GM21825 (cell line): ENCODE data around the gene SDHD.
"Not testable (repeated sequence)": the region's sequence is repeated elsewhere in the genome, so short reads cannot be mapped to it uniquely, and the experiment has no call there.

Source experiments
- ATAC-seq: cut with Tn5 transposase; IDR thresholded peaks from one replicate; pipeline ENCODE4 v1.9.1; 2021; ENCODE audit warnings: mild to moderate bottlenecking, moderate library complexity; ENCODE audit not compliant: unreplicated experiment

Gene SDHD

DNA sequence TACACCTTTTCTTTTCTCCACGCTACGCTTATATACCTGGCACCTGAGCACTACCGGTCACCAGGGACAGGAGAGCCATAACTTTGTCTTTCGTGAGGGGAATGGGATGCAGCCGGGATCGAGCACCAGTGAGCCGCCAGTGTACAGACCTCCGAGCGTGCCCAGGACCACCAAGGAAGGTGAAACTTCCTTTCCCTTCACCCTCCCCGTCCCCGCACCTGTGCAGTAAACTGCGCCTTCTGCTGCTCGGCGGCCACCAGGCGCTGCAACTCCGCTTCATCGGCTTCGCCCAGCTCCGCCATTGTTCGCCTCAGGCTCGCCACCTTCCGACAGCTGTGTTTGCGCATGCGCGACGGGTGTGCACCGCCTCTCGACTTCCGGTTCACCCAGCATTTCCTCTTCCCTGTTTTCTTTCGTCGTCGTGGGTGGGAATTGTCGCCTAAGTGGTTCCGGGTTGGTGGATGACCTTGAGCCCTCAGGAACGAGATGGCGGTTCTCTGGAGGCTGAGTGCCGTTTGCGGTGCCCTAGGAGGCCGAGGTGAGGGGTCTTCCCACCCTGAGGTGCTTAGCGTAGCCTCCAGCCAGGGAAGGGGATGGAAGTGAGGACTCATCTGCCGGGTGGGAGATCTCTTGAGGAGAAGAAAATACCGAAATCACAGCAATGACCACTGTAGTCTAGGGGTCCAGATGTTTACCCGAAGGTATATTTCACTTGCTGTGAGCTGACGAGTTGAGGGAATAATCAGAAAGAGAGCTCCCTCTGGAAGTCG is at the start of gene SDHD, which contains the start of gene TIMM8B:
Gene SDHD (plus strand): TSS at position 452 of the 770 bp plus-strand sequence. CDS start 35 bp downstream, at position 487.
Gene TIMM8B (minus strand): TSS at position 335 of the 770 bp plus-strand sequence. CDS start 33 bp downstream, at position 302.
- ATAC-seq, result peak; percentile 88

DNA sequence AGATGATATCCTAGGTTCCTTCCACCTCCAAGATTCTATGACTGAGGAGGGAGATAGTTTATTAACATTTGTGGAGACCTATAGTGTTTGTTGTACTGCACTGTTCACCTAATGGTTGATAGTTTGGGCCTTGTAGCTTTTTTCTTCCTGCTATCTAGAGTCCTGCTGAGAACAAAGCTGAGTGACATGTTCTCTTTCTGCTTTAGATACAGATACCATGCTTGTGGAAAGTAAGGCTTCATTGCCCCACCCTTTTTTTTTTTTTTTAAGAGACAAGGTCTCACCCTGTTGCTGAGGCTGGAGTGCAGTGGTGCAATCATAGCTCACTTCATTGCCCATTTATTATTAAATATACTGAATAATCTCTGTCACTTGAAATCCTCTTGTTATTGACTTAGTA is 49.1 kb upstream of the SDHD start:
- no peak for ATAC-seq

DNA sequence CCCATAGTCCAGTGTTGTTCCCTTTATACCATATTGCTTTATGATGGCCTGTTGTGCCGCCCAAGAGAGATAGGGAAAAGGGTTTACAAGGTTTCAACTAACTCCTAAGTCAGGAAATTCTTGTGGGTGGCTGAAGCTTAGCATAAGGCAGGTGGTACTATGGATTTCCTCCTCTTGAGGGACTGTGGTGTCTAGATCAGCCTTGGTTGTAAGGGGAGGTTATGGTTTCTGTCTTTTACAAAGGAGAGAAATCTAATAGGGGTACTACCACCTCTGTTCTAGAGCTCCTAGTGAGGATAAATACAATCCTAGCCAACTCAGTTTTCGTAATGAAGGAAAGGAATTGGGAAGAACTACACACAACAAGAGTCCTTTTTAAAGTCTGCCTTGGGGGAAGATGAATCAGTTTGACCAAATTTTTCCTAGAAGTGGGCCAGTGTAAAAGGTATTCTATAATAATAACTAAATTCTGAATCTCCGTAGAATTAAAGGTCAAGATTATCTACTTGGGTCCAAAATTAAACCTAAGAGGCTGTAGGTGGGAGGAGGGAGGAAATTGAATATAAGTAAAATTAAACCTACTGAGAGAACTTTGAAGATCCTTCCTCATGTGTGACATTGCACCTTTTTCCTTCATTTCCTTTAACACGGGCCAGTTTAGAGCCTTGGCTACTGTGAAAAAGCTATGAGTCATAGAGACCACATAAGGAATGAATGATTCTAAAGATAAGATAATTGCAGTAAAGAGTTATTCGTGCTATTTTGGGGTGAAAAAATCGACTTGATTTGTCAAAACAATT is 44.3 kb upstream of the SDHD start:
- ATAC-seq, result no peak

DNA sequence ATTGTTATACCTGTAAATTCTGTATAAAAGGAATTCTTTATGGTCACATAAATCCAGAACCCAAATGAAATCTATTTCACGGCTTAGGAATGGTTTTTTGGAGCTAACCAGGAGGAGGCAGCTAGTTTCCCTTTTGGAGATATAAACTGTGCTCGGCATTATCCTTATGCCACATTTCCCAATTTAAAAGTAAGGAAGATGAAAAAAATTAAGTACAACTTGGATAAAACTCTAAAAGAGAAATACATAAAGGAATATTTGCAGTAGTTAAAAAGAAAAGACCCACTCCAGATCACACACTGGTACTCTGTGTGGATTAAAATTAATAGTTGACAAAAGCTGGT is 43.7 kb upstream of the SDHD start:
- ATAC-seq, result no peak

DNA sequence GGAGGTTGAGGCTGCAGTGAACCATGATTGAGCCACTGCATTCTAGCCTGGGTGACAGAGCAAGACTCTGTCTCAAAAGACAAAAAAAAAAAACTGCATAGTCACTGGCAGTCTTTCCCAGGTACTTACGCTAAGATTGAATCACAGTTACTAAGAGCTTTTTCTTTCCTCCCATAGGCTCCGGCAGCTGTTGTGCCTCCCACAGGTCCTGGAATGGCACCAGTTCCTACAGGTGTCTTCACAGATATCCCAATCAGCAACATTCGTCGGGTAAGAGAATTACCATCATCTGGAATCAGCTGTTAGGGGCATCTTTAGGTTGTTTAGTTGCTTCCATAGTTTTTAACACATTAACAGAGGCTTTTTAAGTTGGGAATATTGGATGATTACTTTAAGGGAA is 41.7 kb upstream of the SDHD start:
- ATAC-seq, result no peak

DNA sequence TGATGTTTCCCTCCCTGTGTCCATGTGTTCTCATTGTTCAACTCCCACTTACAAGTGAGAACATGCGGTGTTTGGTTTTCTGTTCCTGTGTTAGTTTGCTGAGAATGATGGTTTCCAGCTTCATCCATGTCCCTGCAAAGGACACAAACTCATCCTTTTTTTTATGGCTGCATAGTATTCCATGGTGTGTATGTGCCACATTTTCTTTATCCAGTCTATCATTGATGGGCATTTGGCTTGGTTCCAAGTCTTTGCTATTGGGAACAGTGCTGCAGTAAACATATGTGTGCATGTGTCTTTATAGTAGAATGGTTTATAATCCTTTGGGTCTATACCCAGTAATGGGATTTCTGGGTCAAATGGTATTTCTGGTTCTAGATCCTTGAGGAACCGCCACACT is 40.0 kb upstream of the SDHD start:
- ATAC-seq, result not testable (repeated sequence)

DNA sequence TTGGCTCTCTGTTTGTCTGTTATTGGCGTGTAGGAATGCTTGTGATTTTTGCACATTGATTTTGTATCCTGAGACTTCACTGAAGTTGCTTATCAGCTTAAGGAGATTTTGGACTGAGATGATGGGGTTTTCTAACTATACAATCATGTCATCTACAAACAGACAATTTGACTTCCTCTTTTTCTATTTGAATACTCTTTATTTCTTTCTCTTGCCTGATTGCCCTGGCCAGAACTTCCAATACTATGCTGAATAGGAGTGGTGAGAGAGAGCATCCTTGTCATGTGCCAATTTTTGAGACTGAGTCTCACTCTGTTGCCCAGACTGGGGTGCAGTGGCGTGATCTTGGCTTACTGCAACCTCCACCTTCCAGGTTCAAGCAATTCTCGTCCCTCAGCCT is 38.4 kb upstream of the SDHD start:
- not testable (repeated sequence) for ATAC-seq

DNA sequence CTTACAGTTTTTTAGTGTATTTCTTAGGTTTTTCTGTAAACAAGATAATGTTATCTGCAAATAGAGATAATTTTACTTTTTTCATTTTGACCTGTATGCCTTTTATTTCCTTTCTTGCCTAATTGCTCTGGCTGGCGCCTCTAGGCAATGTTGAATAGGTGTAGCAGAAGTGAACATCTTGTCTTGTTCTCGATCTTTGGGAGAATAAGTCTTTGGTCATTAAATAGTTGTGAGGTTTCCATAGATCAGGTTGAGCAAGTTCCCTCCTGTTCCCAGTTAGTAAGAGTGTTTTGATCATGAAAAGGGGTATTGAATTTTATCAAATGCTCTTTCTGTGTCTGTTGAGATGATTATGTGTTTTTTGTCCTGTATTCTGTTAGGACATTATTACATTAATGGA is 36.9 kb upstream of the SDHD start:
- ATAC-seq, result no peak

DNA sequence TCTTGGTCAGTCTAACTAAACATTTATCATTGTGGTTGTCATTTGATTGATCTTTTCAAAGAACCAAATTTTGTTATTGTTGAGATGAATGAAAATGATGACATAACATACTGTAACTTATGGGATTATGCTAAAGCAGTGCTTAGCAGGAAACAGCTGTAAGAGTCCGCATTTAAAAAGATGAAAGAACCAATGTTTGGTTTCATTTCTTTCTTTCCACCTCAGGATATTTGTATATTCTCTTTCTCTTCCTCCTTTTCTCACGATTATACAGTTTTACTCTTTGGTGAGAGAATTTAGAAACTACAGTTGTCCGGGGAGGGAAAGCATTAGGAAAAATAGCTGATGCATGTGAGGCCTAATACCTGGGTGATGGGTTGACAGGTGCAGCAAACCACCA is 36.0 kb upstream of the SDHD start:
- ATAC-seq, result peak; percentile 86

DNA sequence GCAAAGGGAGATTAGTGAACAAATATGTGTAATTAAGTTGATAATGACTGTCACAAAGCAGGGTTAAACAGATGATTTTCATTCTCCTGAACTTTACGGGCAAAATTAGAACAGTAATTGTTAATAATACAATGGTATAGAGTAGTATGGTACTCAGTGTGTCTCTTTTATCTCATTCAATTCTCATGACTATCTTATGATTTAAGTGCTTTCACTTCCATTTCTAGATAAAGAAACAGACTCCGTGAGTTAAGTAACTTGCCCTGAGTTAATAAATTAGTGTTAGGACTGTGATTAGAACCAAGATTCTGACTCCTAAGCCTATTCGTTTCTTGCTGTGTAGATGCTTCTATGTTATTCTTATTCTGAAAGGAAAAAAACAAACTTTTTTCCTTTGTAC is 34.9 kb upstream of the SDHD start:
- ATAC-seq, result no peak

DNA sequence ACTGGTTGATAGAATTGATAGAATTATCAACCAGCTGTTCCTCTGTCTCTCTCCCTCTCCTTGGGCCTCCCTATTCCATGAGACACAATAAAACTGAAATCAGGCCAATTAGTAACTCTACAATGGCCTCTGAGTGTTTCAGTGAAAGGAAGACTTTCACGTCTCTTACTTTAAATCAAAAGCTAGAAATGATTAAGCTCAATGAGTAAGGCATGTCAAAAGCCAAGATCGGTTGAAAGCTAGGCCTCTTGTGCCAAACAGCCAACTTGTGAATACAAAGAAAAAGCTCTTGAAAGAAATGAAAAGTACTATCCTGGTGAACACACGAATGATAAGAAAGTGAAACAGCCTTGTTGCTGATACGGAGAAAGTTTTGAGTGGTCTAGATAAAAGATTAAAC is 29.5 kb upstream of the SDHD start:
- no peak for ATAC-seq

DNA sequence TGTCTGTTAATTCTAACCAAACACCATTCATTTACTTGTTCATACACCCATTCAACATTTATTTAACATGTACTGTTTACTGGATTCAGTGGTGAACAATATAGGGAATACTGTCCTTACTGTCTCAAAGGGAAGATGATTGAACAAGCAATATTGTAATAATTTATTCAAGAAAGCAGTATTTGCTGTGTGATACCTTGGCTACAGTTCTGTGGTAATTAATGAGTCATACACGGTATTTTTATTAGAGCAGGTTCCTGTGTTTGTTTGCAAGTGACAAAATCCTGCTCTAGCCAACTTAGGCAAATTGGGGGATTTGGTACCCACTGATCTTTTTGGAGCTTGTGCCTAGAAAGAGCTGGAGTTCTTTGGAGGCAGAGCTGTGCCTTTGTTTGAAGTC is 28.6 kb upstream of the SDHD start:
- no peak for ATAC-seq

DNA sequence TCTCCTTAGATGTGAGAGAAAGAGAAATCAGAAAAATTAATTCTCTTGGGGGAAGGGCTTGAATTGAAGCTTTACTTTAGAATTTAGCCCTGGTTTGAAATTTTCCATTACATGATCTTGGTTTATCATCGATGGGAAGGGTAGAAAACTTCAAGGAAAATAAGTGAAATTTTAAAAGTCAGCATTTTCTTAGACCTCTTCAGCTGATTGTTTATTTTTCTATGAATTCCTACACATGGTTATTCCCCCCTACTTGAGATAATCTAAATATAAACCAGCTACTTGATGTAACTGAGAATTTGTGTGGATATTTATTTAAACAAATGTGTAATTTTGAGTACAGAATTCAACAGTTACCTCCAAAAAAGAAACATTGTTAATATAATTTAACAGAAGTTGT is 23.8 kb upstream of the SDHD start:
- ATAC-seq, result no peak

DNA sequence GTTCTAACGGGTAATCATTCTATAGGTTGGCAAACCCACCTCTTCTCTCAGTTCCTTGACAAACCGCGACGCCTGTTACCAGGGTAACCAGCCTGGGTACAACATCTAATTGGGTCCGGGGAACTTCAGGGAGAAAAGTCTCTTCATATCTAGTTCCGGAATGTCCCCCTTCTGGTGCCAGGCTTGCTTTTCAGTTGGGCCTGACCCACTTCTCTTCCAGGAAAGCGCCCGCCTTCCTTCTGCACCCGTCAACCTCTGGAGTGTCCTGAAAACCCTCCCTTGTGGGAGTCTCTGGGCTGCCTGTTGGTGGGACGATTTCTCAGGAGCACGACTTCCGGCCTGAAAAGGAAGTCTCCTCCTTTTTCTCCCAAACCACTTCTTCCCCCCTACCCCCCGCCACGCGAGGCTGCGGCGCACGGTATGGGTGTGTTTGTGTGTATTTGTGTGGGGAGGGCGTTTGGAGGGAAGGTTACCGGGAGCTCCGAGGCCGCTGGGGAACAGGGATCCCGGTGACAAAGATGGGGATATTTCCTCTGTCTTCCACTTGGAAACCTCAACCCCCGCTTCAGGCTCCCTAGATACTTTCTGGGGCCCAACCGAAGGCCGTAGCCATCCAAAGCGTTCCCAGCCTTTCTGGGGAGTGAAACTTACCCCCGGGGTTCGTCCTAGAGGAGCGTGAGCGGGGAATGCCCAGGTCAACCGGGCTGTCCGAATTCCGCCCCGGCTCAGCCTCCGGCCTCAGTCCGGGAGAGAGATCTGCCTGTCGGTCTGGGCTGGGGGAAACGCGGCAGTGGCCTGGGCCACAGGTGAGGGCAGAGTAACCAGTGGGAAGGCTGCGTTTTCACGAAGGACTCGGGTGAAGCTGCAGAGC is 12.5 kb upstream of the SDHD start, which contains the start of the genes NKAPD1 and PIH1D2:
Gene NKAPD1 (plus strand): TSS at position 359 of the 871 bp plus-strand sequence. CDS start 1,276 bp downstream, outside the sequence.
Gene PIH1D2 (minus strand): TSS at position 77 of the 871 bp plus-strand sequence. CDS start 843 bp downstream, outside the sequence.
- ATAC-seq, result peak; percentile 87

DNA sequence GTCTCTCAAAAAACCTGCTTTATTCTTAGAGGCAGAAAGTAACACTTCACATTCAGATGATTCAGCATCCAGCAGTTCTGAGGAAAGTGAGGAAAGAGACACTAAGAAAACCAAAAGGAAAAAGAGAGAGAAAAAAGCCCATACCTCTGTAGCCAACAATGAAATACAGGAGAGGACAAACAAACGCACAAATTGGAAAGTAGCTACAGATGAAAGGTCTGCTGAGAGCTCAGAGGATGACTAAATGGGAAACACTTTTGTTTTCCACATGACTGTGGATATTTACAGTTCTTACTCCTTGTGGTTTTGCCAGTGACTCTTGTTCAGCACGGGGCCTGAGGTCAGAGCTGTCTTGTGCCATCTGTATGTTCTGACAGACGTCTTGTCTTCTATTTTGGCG is 3.9 kb upstream of the SDHD start:
- ATAC-seq, result no peak

DNA sequence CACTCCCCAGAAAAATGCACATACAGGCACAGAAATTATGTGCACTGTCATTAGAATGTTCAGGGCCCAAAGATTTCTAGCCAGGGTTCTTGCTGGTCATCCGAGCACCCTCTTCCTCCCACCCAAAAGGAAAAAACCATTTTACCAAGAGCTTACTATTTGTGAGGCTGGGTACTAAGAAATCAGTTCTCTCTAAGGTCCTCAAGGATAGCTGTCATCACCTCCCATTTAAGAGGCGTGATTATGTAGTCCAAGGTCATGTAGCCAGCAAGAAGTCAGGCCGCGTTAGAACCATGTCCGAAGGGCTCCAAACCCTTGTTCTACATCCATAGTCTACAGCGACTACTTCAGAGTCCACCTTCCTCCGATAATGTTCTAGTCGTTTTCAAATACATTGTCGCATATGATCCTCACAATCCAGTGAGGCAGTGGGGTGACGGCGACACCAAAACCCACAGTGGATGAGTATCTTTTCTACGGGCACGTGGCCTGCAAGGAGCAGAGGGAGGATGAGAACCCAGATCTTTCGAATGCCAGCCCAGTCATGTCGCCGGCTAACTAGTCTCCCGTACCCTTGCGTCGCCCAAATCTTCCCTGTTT is 751 bp upstream of the SDHD start:
- peak; percentile 33 for ATAC-seq

DNA sequence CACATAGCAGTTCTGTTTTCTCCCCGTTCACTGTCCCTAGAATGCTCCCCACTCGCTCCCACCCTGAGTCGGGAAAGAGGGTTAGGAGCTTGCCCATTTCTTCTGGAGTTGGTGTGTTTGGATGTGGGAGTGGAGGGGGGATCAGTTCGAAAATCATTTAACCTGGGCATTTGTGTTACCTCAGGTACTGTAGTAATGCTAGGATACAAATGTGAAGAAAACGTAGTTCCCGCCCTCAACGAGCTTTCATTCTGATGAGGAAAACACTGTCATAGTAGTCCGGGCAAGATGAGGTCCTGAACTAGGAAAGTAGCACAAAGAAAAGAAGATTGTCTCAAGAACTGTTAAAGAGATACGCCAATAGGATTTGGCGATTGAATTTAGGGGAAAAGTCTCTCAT is 539 bp downstream of the SDHD start:
- peak; percentile 1 for ATAC-seq

DNA sequence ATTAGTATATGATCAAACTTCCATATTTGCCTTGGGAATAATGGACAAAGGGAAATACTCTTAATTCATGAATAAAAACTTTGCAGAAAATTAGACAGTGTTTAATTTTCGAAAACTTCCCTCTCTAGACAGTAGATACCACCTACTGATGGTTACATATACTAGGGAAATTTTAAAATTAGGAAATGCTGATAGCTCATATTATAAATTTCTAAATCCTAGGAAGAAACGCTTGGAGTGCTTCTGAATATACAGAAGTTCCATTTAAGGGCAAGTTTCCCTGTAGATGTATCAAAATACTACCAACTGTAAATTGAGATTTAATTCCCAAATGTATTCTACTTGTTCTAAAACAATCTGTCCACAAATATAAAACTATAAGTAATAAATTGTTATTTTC is 8.6 kb downstream of the SDHD start:
- not testable (repeated sequence) for ATAC-seq

DNA sequence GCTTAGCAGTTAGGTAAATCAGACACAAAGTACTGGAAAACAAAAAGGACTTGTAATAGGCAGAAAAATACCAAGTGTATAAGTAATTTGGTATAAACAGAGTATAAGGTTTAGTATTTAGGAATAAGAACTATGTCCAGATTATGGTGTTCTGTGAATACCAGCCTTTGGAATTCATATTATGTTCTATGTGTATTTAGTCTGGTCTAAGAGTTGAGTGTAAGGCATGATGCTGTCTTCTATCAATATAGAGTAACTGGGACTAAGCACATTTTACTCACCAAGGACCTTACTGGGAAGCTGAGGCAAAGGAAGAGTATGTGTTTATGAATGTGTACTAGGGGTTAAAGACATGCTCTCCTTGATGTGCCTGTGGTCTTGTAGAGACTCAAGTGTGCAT is 9.5 kb downstream of the SDHD start:
- ATAC-seq, result no peak

DNA sequence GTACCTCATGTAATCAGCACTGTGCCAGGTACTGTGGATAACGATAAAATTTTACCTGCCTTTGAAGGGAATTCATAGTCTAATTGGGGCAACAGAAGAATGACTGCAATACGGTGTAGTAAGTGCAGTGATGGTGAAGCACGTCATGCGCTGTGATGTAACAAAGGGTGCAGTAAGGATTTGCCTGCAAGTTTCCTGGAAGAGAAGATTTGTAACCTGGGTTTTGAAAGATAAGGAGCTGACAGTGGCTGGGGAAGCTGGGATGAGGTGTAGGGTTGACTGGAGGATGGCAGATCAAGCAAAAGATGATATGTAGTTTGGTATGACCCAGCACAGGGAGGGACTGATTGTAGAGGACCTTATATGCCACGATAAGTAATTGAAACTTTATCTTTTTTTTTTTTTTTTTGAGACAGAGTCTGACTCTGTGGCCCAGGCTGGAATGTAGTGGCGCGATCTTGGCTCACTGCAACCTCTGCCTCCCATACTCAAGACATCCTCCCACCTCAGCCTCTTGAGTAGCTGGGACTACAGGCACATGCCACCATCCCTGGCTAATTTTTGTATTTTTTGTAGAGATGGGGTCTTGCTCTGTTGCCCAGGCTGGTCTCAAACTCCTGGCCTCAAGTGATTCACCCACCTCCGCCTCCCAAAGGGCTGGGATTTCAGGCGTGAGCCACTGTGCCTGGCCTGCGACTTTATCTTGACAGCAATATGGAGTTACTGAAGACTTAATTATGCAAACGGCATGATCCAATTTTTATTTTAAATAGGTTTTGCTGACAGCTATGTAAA is 11.3 kb downstream of the SDHD start:
- no peak for ATAC-seq
